ENCODE measurements around the gene CDKN2C.

- TF ChIP-seq POLR2A (IDR thresholded peaks at IDR 0.05), result no peak
- no peak for TF ChIP-seq CTCF (IDR thresholded peaks at IDR 0.05)
- TF ChIP-seq POLR2AphosphoS5 (IDR thresholded peaks at IDR 0.05; ENCODE audit: insufficient read depth in 1 of 2, low read depth in 1 of 2), result no peak
These were observed 49.0 kb upstream of the CDKN2C start for GRCh38 chr1:50921029-50921428.

All from vagina (tissue), 2 donors.